HG02981 (cell line): ENCODE measurements around the gene NPAS3.

ENCODE experiments used
- ATAC-seq: cut with Tn5 transposase; IDR thresholded peaks from one replicate; pipeline ENCODE4 v1.9.1; 2021; ENCODE audit warnings: mild to moderate bottlenecking, moderate library complexity; ENCODE audit not compliant: unreplicated experiment

Gene NPAS3

DNA sequence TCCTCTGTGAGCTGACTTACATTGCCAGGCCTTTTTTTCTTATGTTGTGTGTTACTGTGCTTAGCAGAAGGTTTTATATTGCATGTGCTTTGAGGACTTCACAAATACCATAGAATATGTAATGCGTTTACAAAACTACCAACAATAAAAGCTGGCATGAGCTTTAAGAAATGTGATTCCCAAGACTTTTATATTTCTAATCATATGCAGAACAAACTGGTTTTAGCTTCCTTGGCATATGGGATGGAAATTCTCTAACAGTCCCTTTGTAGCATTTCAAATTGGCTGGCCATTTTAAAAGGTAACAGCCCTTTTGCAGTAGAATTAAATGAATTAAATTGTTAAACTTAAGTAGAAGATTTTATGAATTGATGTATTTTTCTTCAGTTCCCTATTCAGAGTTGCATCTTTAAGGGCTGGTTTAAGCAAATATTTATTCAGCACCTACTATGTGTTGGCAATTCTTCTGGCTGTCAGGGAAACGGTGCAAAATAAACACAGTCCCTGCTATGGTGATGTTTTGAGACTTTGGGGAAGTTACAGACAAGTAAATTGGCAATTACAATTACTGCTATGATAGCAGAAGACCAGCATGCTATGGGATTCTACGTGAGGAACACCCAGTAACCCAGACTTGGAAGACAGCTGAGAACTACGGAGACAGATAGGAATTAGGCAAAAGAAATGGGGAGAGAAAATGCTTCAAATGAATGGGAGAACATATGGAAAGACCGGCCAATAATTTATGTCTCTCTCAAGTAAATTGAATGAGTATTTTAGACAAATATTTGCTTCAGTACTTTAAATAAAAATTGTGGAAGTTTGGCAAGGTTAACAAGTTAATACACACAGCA lies 565.8 kb downstream of the NPAS3 start:
- no peak for ATAC-seq

DNA sequence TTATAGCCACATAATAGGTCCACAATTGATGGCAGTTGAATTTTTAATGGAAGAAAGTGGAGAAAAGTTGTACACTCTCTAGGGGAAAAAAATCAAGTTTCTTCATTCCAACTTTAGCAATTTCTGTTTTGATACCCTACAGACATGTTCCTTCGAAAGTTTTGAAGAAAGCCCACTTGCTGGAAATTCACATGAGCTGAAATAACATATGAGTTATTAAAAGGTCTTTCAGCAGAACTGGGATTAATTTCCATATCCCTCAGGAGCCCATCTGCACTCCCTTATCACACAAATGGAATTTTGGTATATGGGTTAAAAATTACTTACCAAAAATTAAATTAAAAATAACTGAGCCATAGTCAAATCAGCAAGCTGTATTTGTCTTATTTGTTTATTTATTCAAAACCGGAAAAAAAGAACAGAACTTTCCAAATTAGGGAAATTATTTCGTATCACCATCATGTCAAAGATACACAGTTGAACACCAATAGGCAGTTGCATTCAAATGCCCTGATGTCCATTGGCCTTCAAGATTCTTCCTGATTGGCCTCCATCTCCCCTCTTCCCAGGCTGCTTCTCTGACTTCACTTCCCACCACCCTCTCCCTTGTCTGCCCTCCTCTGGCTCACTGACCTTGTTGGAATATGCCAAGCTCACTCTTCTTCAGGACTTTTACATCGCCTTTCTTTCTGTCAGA lies 566.7 kb downstream of the NPAS3 start:
- ATAC-seq = no peak

DNA sequence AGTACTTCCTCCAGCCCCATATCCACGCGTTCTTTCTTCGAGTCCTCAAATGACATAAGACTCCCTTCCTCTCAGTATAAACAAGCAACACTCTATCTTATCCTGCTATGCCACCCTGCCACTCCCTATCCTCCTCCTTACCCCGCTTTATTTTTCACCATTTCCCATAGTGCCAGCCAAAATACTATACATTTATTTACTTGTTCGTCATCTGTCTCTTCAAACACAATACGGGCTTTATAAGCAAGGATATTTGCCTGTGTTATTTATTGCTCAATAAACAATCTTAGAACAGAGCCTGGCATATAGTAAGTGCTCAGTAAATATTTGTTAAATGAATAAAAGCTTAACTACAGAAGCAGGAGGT lies 567.3 kb downstream of the NPAS3 start:
- ATAC-seq = no peak

DNA sequence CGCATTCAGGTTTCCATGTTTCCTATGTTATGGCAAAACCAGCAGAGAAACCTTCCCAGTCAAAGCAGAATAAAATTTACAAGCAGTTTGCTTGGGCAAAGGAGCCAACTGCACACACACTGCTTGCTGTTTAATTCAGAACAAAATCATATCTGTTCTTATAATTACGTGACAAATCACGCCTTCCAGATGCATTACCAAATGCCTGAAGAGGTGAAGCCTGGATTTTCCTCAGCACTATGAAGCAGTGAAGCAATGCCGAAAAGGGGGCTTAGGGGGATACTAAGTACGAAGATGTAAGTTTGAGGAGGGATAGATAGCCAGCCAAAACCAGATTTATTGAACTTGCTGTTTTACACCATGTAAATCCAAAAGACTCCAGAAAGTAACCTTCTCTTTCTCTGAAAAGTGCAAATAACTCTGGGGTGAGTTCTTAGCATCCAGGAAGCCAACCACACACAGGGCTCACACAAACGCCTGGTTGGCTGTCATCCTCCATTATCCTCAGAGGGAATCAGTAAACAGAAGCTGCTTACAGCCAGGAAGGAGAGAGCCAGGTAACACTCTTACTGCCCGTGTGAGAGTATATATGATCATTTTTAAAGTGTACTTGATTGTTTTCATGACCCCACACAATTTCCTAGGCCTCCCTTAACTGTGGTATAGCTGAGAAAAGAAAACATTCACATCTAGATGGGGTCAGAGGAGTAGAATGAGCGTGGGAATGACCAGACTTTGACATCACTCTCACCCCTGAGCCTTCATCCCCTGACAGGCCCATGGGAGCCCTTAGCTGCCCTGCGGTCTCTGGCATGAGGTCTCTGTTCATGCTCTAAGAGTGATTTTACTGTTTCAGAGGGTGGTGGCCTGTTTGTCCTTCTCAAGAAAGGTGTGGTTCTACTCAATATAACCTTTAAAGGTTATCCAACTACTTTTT lies 569.7 kb downstream of the NPAS3 start:
- ATAC-seq = no peak

DNA sequence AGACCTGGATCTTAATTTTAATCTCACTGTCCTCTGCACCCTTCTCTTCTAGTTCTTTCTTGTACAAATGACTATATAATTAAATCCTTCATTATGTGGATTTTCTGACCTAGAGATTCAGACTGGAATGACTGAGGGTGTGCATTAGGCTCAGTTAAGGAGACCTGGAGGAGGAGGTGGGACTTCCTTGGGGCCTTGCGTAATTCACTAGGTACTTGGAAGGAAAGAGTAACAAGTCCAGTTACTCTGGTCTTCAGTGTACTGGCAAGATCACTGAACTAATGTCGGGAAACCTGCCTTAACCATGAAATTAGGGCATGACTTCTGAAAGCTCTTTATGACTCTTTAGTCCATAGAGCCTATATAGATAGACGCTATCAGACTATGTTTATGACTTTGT lies 570.8 kb downstream of the NPAS3 start:
- no peak for ATAC-seq

DNA sequence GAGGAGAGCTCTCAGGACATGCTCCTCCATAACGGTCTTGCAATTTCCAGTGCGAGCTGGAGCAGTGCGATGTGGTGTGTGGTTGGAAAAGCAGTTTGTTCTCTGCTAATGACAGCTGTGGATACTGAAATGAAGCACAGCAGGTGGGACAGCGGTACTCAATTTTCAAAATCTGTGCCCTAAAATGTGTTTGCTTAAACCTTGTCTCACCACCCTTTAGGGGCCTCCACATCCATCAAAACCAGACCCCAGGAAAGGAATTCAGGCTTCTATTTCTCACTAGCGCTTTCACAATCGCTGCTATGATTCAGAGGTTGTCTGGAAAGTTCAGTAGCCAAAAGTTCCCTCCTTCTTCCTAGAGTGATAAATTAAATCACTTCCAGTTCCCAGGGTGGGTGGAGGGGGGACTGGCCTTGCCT lies 571.4 kb downstream of the NPAS3 start:
- ATAC-seq = no peak

DNA sequence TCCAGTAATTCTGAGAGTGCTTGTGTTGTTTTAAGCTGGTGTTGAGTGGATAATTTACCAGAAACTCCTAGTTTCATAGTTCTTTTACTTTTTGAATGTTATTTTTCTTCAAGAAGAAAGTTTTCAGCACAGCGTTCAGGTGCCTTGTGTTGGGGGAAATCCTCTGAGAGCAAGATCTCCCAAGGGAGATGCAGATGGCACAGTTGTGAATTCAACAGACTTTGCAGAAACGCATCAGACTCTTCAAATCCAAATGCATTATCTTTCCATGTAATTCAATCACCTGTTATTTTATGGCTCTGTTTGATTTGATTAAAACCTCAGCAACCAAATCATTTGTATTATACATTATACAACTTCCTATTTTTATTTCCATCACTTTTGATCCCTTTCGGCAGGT lies 572.3 kb downstream of the NPAS3 start:
- no peak for ATAC-seq

DNA sequence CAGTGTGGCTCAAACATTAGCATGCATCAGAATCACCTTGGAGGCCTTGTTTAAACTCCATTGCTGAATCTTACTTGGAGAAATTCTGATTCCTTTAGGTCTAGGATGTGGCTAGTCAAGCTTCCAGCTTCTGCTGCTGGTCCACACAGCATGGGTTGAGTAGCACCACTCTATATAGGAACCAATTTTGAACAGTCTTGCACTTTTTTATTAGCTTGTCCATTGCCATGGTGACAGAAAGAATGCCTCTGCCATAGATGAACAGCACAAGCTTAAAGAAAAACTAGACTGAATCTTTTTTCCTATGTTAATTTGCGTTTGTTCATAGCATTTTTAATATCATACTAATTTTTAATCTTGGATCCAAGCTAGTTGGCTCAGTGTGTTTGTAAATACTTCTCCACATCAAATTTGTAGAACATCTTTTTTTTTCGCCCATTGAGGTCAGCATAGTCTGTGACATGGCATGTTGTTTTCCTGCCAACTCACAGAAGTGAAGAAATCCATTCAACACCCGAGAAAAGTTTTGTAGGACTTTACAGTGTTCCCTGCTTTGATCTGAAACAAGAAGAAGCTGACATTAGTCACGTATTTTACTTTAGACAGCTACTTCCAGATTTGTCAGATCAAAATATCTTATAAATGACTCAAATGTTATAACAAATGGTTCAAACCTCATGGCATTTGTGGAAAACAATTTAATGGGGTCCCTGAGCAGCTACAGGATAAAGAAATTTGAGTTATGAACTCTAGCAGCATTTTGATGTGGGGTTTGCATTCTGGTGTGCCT lies 573.4 kb downstream of the NPAS3 start:
- no peak for ATAC-seq

DNA sequence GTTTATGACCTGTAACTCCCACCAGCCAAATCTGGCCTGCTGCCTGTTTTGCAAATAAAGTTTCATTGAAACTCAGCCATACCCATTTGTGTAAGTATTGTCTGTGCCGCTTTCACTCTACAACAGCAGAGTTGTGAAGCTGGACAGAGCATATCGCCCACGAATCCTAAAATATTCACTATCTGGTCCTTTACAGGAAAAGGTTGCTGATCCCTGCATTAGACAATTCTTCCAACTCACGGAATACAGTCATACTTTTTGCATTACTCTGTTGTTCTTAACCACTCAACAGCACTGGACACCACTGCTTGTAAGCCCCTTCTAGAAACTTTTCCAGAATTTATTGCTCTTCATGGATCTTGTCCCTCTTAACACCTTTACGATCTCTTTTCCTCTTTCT lies 576.8 kb downstream of the NPAS3 start:
- no peak for ATAC-seq

DNA sequence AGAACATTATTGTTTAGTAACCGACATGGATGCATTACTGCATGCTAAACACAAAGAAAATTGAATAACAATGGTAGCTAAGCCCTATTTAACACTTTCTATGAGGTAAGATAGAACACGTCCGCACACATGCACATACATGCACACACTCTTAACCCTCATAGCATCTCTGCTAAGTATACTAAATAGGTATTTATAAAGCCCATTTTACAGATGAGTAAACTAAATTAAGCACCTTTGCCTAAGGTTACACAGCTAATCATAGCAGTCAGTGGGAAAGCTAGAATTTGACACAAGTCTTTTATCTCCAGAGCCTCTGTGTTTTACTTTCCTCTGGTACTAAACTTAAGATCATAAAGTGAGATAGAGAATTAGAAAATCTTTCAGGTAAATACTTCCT lies 577.2 kb downstream of the NPAS3 start:
- no peak for ATAC-seq

DNA sequence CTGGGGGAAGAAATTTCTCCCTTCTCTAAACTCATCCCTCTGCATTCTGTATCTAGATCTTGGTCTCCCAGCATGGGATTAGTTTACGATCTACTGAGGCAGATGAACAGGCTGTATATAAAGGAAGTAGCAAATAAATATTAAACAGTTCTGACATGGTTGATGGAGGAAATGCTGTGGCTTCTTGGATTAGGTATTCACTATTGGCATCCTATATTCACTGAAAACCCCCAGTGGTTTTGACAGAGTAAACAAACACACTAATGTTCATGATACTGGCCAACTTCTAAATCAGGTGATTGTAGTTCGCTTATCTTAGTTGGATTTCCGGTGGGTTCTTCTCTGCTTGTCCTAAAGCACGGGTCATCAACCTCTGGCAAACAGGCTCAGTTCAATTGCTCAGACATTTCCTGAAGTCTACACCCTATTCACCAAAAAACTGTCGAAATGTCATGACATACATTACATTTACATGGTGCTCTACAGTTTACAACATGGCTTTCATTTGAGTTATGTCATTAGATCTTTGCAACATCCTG lies 578.3 kb downstream of the NPAS3 start:
- no peak for ATAC-seq

DNA sequence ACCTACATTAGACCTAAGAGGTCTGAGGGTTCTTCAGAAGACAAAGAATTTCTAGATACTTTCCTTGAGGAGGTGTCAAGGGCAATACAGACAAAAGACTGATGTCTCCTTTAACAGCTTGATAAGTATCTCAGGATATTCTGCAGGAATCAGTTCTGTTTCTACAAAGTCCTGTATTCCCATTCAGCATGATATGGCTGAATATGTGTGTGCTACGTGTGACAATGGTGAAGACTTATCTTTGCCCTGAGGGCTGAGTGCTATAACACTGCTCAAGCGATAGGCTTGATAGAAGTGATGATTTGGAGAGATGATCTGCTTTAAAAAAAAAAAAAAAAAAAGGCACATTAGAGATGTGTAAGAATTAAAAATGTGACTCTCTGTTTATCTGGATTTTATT lies 582.5 kb downstream of the NPAS3 start:
- no peak for ATAC-seq

DNA sequence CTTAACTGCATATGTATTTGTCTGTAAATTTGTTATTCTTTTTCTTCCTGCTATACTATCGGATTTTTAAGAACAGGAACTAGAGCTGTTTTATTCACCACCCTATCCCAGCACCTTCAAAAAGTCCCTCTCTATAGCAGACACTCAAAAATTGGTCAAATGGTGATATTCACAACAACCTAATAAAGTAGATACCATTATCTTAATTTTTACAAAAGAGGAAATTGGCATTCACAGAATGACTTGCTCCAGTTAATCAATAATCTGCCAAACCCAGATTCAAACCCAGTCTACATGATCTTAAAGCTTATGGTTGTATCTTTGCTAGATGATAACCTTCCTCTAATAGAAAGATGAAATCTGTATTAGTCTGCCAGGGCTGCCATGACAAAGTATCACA lies 585.6 kb downstream of the NPAS3 start:
- ATAC-seq = peak; percentile 61

DNA sequence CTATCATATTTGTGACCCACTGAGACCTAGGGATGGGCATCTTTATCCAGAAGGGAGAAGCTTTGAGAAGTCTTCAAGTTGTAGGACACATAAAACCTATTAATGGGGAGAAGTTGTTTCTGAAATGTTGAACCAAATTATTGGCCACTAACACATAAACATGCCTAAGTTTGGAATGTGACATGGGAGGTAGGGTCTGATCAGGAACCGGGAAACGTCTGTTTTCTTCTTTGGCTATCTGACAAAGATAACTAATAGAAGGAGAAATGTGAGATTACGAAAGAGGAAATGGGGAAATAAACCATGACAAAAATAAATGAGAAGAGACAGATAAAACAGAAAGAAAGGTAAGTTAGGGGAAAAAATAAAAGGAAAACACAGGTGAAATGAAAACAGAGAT lies 586.9 kb downstream of the NPAS3 start:
- ATAC-seq = no peak

DNA sequence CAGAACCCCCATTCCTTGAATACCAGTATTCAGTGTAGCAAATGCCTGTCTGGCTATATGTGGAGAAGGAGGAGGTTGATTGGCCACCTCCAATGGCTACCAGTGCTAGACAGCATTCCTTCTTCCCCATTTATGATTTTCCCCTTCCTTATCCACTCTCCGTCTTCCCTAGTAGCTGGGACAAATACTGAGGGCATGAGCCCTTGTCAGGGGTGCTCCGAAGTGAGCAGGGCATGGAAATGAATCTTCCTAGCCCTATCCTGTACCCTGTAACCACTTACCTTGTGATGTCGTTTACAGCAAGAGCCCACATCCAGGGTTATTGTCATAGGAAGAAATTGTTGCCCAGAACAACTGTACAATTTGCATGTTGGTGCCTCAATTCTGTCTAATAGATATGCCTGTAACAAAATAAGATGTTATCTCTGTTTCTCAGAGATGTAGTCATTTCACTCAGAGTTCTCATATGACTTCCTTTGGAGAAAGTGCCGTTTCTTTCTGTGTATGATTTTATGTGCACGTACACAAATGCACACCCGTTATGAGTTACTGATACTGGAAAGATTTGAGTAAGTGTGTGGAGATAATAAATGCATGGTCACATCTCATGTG lies 588.5 kb downstream of the NPAS3 start:
- no peak for ATAC-seq

DNA sequence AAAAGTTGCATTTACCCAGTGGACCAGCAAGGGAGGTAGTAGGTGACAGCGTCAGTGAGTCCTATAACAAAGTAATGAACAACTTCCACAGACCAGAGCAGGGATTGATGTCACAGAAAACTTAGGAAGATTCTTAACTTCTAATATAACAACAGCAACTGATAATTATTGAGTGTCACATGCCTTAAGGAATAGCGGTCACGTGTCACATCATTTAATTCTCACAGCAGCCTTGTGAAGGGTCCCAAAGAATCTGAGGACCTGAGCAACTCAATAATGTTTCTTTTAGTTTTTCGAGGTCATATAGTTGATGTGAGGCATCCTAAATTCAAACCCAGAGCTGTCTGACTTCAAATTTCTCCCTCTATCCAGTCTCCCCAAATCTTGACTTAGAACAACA lies 590.0 kb downstream of the NPAS3 start:
- ATAC-seq = no peak

DNA sequence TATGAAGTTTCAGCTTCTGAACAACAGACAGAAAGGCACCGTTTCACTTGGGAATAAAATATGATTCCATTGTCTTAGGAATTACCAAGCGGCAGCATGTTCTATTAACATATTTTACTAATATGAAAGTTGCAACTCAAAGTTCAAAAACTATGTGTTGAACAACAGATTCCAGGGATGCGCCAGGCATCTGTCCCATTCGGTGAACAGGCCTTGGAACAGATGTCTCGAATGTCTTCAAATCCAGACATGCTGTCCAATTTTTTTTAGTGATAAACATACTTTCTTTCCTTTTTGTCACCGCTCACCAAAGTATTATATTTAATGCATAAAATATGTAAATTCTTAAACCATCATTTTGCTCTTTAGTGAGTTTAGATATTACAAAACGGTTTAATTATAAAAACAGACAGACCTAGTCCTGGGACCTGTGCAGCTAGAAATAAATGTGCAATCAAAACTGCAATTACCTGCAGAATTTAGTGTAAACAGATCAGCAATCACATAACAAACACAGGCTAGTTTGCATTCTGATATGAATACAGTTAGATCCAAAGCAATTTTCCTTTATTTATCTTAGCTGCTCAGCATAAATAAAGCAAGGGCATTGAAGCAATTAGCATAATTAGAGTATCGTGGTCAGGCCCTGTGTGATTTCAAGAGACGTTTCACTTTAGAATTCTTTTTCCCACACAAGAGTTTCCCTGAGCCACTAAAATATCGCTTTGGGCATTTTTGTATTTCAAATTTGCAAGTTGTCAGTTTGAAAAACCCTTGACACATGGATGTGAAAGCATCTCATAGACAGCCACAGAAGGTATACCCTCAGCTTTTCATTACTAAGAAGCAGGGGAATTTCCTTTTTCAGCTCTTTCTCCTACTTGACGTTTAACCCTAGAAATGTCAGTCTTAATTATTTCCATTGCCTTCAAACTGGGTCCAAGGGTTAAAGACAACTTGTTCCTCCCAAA lies 591.4 kb downstream of the NPAS3 start:
- no peak for ATAC-seq

DNA sequence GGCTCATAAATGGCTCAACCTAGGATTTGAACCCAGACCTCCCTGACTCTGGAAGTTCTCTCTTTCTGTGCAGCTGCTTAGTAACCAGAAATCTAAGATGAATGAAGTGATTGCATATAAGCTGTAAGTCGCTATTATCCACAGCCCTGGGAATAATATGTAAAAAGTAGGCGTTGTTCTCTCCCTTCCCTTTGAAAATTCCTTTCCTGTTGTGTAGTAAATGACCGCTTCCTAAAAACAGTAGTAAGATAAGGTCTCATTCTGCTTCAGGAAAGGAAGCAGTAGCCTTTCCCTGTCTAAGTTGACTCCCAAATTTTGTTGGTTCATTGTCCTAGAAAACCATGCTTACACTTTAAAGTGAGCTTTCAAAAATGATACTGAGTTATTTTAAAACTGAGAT lies 593.9 kb downstream of the NPAS3 start:
- ATAC-seq = no peak

DNA sequence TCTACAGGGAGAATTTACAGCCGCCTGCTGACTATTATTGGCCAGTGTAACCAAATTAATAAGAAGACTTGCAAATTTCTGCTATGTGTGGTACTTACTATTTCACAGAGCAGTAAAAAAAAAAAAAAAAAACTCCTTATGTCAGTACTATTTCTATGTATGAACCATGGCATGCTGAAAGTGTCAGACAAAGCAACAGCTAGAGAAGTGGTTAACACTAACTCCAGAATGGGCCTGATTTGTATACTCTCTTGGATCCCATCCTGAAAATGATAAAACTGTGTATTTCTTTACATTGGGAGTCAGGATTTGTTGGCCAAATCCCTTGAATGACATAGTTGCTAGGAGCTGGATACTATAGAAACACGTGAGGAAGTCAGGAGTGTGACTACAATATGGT lies 595.4 kb downstream of the NPAS3 start:
- no peak for ATAC-seq
